A549 (cell line): ENCODE results near the gene FOXP3. TPM values are rescaled to one million over a fixed set of nuclear protein-coding genes. Genes with fewer than 3 reads are reported as not detected.

Source experiments
- ATAC-seq, 2 experiments: fragments of 200-7000 bp in 1 of 2; fragments of >200 bp in 1 of 2; cut with Nextera tagmentation in 1 of 2; cut with Tn5 transposase in 1 of 2; 3 replicates each; pipeline versions ENCODE4 v1.8.0 to v1.9.1; 2018 to 2020; ENCODE audit warnings: mild to moderate bottlenecking in 1 of 2, moderate library complexity in 1 of 2
- CTCF ChIA-PET: fragments of 300-600 bp; sonication (Branson Sonifier 250); formaldehyde crosslinking; extraction: SDS; loops from one replicate; lab custom pipeline; 2021; ENCODE audit warnings: antibody characterized with exemption, inconsistent platforms; lab: Yijun Ruan, JAX
- POLR2A ChIA-PET: fragments of 350-600 bp; formaldehyde crosslinking; extraction: SDS; loops from one replicate; lab custom pipeline; 2021; ENCODE audit warnings: antibody characterized with exemption, inconsistent platforms; lab: Yijun Ruan, JAX
- DNase-seq, 2 experiments: peaks; one replicate each; pipeline versions ENCODE4 v3.0.0 to v3.0.0-alpha.2; 2011 to 2016; ENCODE audit warnings: low read depth in 1 of 2, low spot score in 1 of 2
- FAIRE-seq: peaks from 2 replicates; lab custom pipeline; 2011; peaks lifted over from hg19 to GRCh38; lab: Jason Lieb, UNC
- H3K27ac ChIP-seq, 2 experiments: fragments of >200 bp; sonication (Bioruptor Twin); formaldehyde crosslinking; 3 replicates each; pipeline ENCODE4 v1.5.1; 2016 to 2017
- H3K4me1 ChIP-seq: fragments of >200 bp; sonication (Bioruptor Twin); formaldehyde crosslinking; 3 replicates; pipeline ENCODE4 v1.6.1; 2016
- H3K4me2 ChIP-seq: fragments of >200 bp; sonication (Bioruptor Twin); formaldehyde crosslinking; 3 replicates; pipeline ENCODE4 v1.6.1; 2016
- H3K4me3 ChIP-seq: fragments of >200 bp; sonication (Bioruptor Twin); formaldehyde crosslinking; 3 replicates; pipeline ENCODE4 v1.5.1; 2016
- H3K9me3 ChIP-seq: fragments of >200 bp; sonication (Bioruptor Twin); formaldehyde crosslinking; 3 replicates; pipeline ENCODE4 v1.6.1; 2016
- CBX2 ChIP-seq: fragments of 200-600 bp; sonication (generic); IDR thresholded peaks from 2 replicates; pipeline ENCODE4 v1.6.1; 2016; ENCODE audit warnings: low read depth, mild to moderate bottlenecking, borderline replicate concordance
- CBX8 ChIP-seq: fragments of 200-600 bp; sonication (generic); IDR thresholded peaks from 2 replicates; pipeline ENCODE4 v1.6.1; 2016
- CHD2 ChIP-seq: fragments of 150-350 bp; IDR thresholded peaks from 2 replicates; pipeline ENCODE4 v1.6.1; 2014; ENCODE audit warnings: low read length; ENCODE audit not compliant: partially characterized antibody
- EHMT2 ChIP-seq: fragments of 200-600 bp; sonication (generic); IDR thresholded peaks from 2 replicates; pipeline ENCODE4 v1.6.1; 2016; ENCODE audit warnings: antibody characterized with exemption, low read depth, mild to moderate bottlenecking, moderate library complexity
- EP300 ChIP-seq, 2 experiments: fragments of >200 bp; sonication (Bioruptor Twin); formaldehyde crosslinking; IDR thresholded peaks; 2 replicates in 1 of 2; 3 replicates in 1 of 2; pipeline ENCODE4 v1.6.1; 2016 to 2017
- FOSB ChIP-seq: fragments of 250-450 bp; sonication (Bioruptor Pico); IDR thresholded peaks from 2 replicates; pipeline ENCODE4 v1.5.0; 2020; ENCODE audit warnings: mild to moderate bottlenecking, moderate library complexity
- GATA3 ChIP-seq: IDR thresholded peaks from 2 replicates; pipeline ENCODE4 v1.6.1; 2012; ENCODE audit warnings: borderline replicate concordance
- HOXA7 ChIP-seq: fragments of 250-450 bp; sonication (Bioruptor Pico); IDR thresholded peaks from 2 replicates; pipeline ENCODE4 v1.5.0; 2020; ENCODE audit warnings: mild to moderate bottlenecking, moderate library complexity
- HOXB13 ChIP-seq: fragments of 250-450 bp; sonication (Bioruptor Pico); IDR thresholded peaks from 2 replicates; pipeline ENCODE4 v1.5.0; 2020; ENCODE audit warnings: low read depth, mild to moderate bottlenecking, moderate library complexity
- KDM1A ChIP-seq: fragments of 200-600 bp; sonication (generic); IDR thresholded peaks from 2 replicates; pipeline ENCODE4 v1.6.1; 2016; ENCODE audit warnings: low read depth, mild to moderate bottlenecking
- MAFK ChIP-seq: fragments of 450-650 bp; IDR thresholded peaks from 2 replicates; pipeline ENCODE4 v1.6.1; 2014; ENCODE audit not compliant: partially characterized antibody
- NFE2L2 ChIP-seq: fragments of 150-350 bp; conservative IDR thresholded peaks from 2 replicates; pipeline ENCODE4 v1.6.1; 2014; ENCODE audit warnings: low read length
- NPAS2 ChIP-seq: fragments of 250-450 bp; sonication (Bioruptor Pico); IDR thresholded peaks from 2 replicates; pipeline ENCODE4 v1.8.0; 2022; ENCODE audit warnings: mild to moderate bottlenecking, moderate library complexity, borderline replicate concordance
- NR3C1 ChIP-seq: fragments of >200 bp; sonication (Bioruptor Twin); formaldehyde crosslinking; IDR thresholded peaks from 3 replicates; pipeline ENCODE4 v1.6.1; 2017
- PHF8 ChIP-seq: fragments of 200-600 bp; sonication (generic); IDR thresholded peaks from 2 replicates; pipeline ENCODE4 v1.6.1; 2016; ENCODE audit warnings: low read depth, mild to moderate bottlenecking, antibody characterized with exemption, moderate library complexity, borderline replicate concordance
- POLR2A ChIP-seq: IDR thresholded peaks from 2 replicates; pipeline ENCODE4 v1.6.1; 2012; ENCODE audit warnings: mild to moderate bottlenecking, low read length
- POLR2AphosphoS2 ChIP-seq: conservative IDR thresholded peaks from 2 replicates; pipeline ENCODE4 v1.6.1; 2012; ENCODE audit warnings: low read length, improper control_type of control experiment, inconsistent platforms
- RNF2 ChIP-seq: fragments of 200-600 bp; sonication (generic); IDR thresholded peaks from 2 replicates; pipeline ENCODE4 v1.6.1; 2016; ENCODE audit warnings: low read depth, mild to moderate bottlenecking, antibody characterized with exemption, moderate library complexity, borderline replicate concordance
- ZNF302 ChIP-seq: fragments of 250-450 bp; sonication (Bioruptor Pico); IDR thresholded peaks from 2 replicates; pipeline ENCODE4 v1.9.0; 2021; ENCODE audit warnings: inconsistent platforms, mild to moderate bottlenecking, moderate library complexity
- WGBS: methylation state at CpG from one replicate; pipeline ENCODE4 v1.1.6; 2017; ENCODE audit errors: missing lambda C conversion rate; 5-methylcytosine and 5-hydroxymethylcytosine counted together
- polyA plus RNA-seq, 4 experiments: library from polyadenylated mRNA; depleted of rRNA in 3 of 4; stranded (reverse); fragments of >200 nt; fragmentation: RNase III in 1 of 4; extraction: RNeasy Plus Mini Kit Qiagen cat#74134 plus additional on column Dnase treatment in 1 of 4; gene quantifications; 2 replicates in 3 of 4; 3 replicates in 1 of 4; pipeline ENCODE4 v1.2.3, GENCODE V29; 2011 to 2017
- TF ChIP-seq, protein P1 (sequence below): fragments of 250-450 bp; sonication (Bioruptor Pico); IDR thresholded peaks from 2 replicates; pipeline ENCODE4 v1.5.0; 2020; ENCODE audit warnings: low read depth, mild to moderate bottlenecking, moderate library complexity
- TF ChIP-seq, protein P2 (sequence below): IDR thresholded peaks from 2 replicates; pipeline ENCODE4 v1.6.1; 2012; ENCODE audit warnings: low read depth, borderline replicate concordance
- TF ChIP-seq, protein P3 (sequence below): fragments of >200 bp; sonication (Bioruptor Twin); formaldehyde crosslinking; IDR thresholded peaks from 2 replicates; pipeline ENCODE4 v1.6.1; 2016
- TF ChIP-seq, protein P4 (sequence below): IDR thresholded peaks from 2 replicates; pipeline ENCODE4 v1.6.1; 2012
- TF ChIP-seq, protein P5 (sequence below): fragments of >200 bp; sonication (Bioruptor Twin); formaldehyde crosslinking; IDR thresholded peaks from 3 replicates; pipeline ENCODE4 v1.5.1; 2016
- TF ChIP-seq, protein P6 (sequence below): fragments of 450-650 bp; IDR thresholded peaks from 2 replicates; pipeline ENCODE4 v1.6.1; 2014; ENCODE audit warnings: antibody characterized with exemption

The FOXP3 gene
- polyA plus RNA-seq, 2 of the 4 experiments (the other 2 are of a cell fraction), result 0.04 to 0.13 TPM

DNA sequence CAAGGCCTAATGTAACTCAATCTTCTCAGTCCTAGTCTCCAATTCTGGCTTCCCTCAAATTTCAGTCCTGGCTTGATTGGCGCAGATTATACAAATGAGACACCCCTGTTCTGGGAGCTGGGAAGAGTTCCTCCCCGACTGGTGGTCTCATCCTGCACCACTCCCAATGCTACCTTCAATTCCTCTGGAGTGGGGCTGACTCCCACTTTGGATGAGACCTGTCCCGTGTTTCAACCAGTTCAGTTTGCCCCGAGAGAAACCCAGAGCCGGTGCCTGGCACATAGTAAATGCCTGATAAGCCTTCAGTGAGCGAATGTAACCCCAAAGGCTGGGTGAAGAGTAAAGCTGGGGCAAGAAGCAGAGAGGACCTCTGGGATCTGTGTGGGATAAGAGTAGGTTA lies 60.5 kb downstream of the FOXP3 start:
- Histone ChIP-seq H3K4me1 (peaks cover 5% of the 10 kb centered on the region; the same call in 1 of the 3 replicates), H3K4me2 (no peak overlapping the region), H3K4me3 (no peak overlapping the region), H3K27ac (no peak overlapping the region), H3K9me3 (no peaks in the 10 kb centered on the region)
- DNase-seq (no peak), ATAC-seq (no peak), FAIRE-seq (no peak)
- ChIA-PET CTCF (interaction anchor here (0.6 kb wide), 1 partner anchor 9 kb away, joined by 3 read pairs; no protein-coding TSS in a partner anchor), POLR2A (no interaction called here)
- 71% methylated on average over 6 of the region's 6 CpGs for WGBS
- TF ChIP-seq GATA3 (no peak), ZNF302 (CRISPR knock-in tag) (no peak), RNF2 (no peak), POLR2AphosphoS2 (no peak), POLR2A (no peak), MAFK (no peak)
- TF ChIP-seq, protein P1, sequence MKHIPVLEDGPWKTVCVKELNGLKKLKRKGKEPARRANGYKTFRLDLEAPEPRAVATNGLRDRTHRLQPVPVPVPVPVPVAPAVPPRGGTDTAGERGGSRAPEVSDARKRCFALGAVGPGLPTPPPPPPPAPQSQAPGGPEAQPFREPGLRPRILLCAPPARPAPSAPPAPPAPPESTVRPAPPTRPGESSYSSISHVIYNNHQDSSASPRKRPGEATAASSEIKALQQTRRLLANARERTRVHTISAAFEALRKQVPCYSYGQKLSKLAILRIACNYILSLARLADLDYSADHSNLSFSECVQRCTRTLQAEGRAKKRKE (CRISPR knock-in tag), result no peak

DNA sequence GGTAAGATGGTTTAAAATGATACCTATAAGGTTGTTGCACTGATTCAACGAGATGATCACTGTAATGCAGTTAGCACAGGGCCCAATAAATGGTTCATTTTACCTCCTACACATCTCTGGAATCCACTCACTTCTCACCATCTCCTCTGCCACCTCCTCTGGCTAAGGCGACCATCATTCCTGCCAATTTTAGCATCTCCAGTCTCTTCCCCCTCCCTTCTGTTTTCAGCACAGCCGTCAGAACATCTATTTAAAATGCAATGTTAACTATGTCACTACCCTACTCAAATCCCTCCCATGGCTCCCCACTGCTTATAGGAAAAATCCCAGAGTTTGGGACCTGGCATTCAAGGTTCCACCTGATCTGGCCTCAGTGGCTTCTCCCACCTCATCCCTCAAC lies 61.0 kb downstream of the FOXP3 start:
- FAIRE-seq, result no peak

DNA sequence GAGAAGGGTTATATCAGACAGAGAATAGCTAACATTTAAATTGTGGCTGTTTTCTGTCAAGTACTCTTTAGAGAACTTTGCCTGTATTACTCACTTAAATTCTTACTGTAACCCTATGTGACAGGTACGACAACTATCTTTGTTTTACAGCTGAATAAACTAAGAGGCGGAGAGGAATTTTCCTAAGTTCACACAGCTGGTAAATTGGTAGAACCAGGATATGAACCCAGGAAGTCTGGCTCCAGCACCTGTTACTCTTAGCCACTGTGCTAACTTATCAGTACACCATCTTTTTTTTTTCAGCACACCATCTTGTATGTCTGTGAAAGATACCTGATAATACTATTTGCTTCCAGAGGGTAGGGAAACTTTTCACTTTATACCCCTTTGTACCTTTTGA lies 62.5 kb downstream of the FOXP3 start:
- ChIA-PET POLR2A (interaction anchor here (1.5 kb wide), 1 partner anchor 11 kb away, joined by 5 read pairs; no protein-coding TSS in a partner anchor), CTCF (interaction anchor here (1.6 kb wide), 1 partner anchor 9 kb away, joined by 5 read pairs; no protein-coding TSS in a partner anchor)
- no peak for FAIRE-seq
- ATAC-seq, result no peak
- Histone ChIP-seq H3K9me3 (no peaks in the 10 kb centered on the region), H3K27ac (no peak overlapping the region), H3K4me3 (no peak overlapping the region), H3K4me1 (peaks cover 9% of the 10 kb centered on the region; the same call in 1 of the 3 replicates), H3K4me2 (no peak overlapping the region)
- no peak for DNase-seq
- WGBS, result 48% methylated on average over 2 of the region's 2 CpGs
- no peak for TF ChIP-seq EHMT2
- TF ChIP-seq CBX8, result no peak
- TF ChIP-seq EP300 (IDR thresholded peaks at IDR 0.05), result no peak
- no peak for TF ChIP-seq NFE2L2
- TF ChIP-seq, protein P2, sequence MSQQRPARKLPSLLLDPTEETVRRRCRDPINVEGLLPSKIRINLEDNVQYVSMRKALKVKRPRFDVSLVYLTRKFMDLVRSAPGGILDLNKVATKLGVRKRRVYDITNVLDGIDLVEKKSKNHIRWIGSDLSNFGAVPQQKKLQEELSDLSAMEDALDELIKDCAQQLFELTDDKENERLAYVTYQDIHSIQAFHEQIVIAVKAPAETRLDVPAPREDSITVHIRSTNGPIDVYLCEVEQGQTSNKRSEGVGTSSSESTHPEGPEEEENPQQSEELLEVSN, result no peak
- no peak for TF ChIP-seq HOXA7 (CRISPR knock-in tag)
- TF ChIP-seq, protein P3, sequence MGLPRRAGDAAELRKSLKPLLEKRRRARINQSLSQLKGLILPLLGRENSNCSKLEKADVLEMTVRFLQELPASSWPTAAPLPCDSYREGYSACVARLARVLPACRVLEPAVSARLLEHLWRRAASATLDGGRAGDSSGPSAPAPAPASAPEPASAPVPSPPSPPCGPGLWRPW, result no peak
- TF ChIP-seq KDM1A, result no peak
- no peak for TF ChIP-seq NR3C1
- TF ChIP-seq RNF2, result no peak
- TF ChIP-seq, protein P4, sequence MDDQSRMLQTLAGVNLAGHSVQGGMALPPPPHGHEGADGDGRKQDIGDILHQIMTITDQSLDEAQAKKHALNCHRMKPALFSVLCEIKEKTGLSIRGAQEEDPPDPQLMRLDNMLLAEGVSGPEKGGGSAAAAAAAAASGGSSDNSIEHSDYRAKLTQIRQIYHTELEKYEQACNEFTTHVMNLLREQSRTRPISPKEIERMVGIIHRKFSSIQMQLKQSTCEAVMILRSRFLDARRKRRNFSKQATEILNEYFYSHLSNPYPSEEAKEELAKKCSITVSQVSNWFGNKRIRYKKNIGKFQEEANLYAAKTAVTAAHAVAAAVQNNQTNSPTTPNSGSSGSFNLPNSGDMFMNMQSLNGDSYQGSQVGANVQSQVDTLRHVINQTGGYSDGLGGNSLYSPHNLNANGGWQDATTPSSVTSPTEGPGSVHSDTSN, result no peak
- TF ChIP-seq, protein P5, sequence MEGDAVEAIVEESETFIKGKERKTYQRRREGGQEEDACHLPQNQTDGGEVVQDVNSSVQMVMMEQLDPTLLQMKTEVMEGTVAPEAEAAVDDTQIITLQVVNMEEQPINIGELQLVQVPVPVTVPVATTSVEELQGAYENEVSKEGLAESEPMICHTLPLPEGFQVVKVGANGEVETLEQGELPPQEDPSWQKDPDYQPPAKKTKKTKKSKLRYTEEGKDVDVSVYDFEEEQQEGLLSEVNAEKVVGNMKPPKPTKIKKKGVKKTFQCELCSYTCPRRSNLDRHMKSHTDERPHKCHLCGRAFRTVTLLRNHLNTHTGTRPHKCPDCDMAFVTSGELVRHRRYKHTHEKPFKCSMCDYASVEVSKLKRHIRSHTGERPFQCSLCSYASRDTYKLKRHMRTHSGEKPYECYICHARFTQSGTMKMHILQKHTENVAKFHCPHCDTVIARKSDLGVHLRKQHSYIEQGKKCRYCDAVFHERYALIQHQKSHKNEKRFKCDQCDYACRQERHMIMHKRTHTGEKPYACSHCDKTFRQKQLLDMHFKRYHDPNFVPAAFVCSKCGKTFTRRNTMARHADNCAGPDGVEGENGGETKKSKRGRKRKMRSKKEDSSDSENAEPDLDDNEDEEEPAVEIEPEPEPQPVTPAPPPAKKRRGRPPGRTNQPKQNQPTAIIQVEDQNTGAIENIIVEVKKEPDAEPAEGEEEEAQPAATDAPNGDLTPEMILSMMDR, result no peak
- no peak for TF ChIP-seq MAFK
- TF ChIP-seq CBX2, result no peak
- TF ChIP-seq, protein P6, sequence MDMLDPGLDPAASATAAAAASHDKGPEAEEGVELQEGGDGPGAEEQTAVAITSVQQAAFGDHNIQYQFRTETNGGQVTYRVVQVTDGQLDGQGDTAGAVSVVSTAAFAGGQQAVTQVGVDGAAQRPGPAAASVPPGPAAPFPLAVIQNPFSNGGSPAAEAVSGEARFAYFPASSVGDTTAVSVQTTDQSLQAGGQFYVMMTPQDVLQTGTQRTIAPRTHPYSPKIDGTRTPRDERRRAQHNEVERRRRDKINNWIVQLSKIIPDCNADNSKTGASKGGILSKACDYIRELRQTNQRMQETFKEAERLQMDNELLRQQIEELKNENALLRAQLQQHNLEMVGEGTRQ, result no peak
- TF ChIP-seq FOSB (CRISPR knock-in tag), result no peak

More for the DNA sequence above, 61.0 kb downstream of the FOXP3 start:
- Histone ChIP-seq H3K4me3 (no peak overlapping the region), H3K4me1 (peaks cover 9% of the 10 kb centered on the region; the same call in 1 of the 3 replicates), H3K4me2 (no peak overlapping the region), H3K9me3 (no peaks in the 10 kb centered on the region), H3K27ac (no peak overlapping the region)
- POLR2A ChIA-PET, result no interaction called here
- CTCF ChIA-PET, result no interaction called here
- WGBS, result 20% methylated on average over 3 of the region's 3 CpGs
- no peak for TF ChIP-seq FOSB (CRISPR knock-in tag)
- no peak for TF ChIP-seq NPAS2 (CRISPR knock-in tag)
- TF ChIP-seq CHD2, result no peak
- TF ChIP-seq, protein P5, result no peak
- TF ChIP-seq POLR2AphosphoS2, result no peak
- no peak for TF ChIP-seq PHF8
- TF ChIP-seq HOXB13 (CRISPR knock-in tag), result no peak
- DNase-seq, result no peak
- ATAC-seq, result no peak
